HG03045 (cell line): ENCODE data around the gene SLC16A11.

Experiments
- ATAC-seq: cut with Tn5 transposase; IDR thresholded peaks from one replicate; pipeline ENCODE4 v1.9.1; 2021; ENCODE audit warnings: mild to moderate bottlenecking, moderate library complexity; ENCODE audit not compliant: unreplicated experiment

Gene SLC16A11

DNA sequence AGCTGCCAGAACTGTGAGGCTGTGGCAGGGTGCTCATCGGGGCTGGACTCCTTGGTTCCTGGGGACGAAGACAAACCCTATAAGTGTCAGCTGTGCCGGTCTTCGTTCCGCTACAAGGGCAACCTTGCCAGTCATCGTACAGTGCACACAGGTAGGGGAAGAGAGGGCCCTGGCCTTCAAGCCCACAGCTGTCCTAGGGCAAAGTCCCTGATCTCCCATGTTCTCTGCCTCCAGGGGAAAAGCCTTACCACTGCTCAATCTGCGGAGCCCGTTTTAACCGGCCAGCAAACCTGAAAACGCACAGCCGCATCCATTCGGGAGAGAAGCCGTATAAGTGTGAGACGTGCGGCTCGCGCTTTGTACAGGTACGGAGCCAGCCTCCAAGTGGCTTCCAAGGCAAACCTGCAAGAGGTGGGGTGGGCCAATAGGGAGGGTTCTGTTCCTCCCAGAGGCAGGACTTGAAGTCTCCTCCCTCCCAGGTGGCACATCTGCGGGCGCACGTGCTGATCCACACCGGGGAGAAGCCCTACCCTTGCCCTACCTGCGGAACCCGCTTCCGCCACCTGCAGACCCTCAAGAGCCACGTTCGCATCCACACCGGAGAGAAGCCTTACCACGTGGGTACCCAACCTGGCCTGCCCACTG lies 17.3 kb downstream of the SLC16A11 start:
- ATAC-seq = no peak

GRCh38 chr17:7025245-7025644 lies 18.6 kb downstream of the SLC16A11 start:
- ATAC-seq = no peak

- ATAC-seq = no peak
These were observed 19.5 kb downstream of the SLC16A11 start for GRCh38 chr17:7024402-7024785.

- ATAC-seq = no peak
These were observed 20.1 kb downstream of the SLC16A11 start for GRCh38 chr17:7023576-7024401.

- no peak for ATAC-seq
These were observed 20.9 kb downstream of the SLC16A11 start, which contains the start of gene BCL6B for GRCh38 chr17:7022781-7023571. BCL6B (plus strand) TSS chr17:7023050; CDS start chr17:7023672, 622 bp downstream.

GRCh38 chr17:7021993-7022778 lies 21.7 kb downstream of the SLC16A11 start:
- ATAC-seq = peak; percentile 71

- no peak for ATAC-seq
These were observed 22.8 kb downstream of the SLC16A11 start for GRCh38 chr17:7020894-7021664.

- ATAC-seq = no peak
These were observed 23.9 kb downstream of the SLC16A11 start for GRCh38 chr17:7019839-7020519.

- ATAC-seq = no peak
These were observed 24.5 kb downstream of the SLC16A11 start for GRCh38 chr17:7019367-7019766.

GRCh38 chr17:7018331-7018964 lies 25.4 kb downstream of the SLC16A11 start:
- ATAC-seq = no peak

DNA sequence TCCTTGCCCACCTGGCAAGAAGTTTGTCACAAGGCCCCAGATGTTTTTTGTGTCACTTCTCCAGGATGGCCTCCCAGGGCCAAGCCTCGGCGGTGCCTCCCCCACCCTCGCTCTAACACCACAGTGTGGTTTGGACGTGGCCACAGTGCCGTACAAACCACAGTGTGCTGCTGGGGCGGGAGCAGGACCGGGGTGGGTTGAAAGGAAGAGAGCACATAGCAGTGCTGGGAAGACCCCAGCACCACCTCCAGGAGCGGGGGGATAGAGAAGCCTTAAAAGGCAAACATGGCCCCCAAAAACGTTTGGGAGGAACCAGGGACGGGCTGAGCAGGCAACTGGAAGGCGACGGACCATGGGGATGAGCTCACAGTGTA lies 26.1 kb downstream of the SLC16A11 start:
- no peak for ATAC-seq

- no peak for ATAC-seq
These were observed 26.7 kb downstream of the SLC16A11 start for GRCh38 chr17:7016886-7017826.

- no peak for ATAC-seq
These were observed 27.5 kb downstream of the SLC16A11 start for GRCh38 chr17:7016418-7016817.

DNA sequence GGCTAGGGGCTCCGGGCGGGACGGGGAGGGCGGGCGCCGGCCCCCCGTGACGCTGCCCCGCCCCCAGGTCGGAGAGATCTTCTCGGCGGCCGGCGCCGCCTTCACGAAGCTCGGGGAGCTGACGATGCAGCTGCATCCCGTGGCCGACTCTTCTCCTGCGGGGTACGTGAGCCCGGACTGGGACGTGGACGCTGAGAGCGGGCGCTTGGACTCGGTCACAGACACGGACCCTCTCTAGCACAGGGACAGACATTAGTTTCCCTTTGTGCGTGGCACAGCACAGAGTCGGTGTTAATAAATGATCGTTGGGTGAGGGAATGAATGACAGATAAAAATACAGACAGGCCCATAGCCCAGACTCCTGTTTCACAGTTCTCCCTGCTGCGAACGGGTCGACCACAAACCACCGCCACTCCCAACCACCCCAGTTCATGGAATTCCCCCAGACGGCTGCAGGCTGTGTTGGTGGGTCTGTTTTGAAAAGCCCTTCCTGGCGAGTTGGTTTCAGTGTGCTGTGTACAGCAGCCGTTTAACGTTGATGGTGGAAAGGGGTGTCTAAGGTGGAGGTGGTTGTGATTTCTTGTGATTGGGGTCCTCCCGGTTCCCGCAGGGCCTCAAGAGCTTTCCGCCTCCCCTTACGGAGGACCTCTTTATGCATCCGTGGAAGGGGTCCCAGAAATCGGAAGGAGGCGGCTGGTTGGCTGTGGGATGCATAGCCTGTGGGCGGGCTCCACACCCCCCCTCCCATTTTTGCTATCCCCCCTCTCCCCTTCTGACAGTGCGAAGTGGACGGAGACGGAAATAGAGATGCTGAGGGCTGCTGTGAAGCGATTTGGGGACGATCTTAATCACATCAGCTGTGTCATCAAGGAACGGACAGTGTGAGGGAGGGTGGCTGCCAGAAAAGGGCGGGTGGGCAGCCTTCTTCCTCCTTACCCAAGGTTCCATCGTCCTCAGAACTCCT lies 28.6 kb downstream of the SLC16A11 start:
- ATAC-seq = peak; percentile 13

- ATAC-seq = peak; percentile 81
These were observed 29.5 kb downstream of the SLC16A11 start for GRCh38 chr17:7014261-7014994.

- no peak for ATAC-seq
These were observed 32.0 kb downstream of the SLC16A11 start for GRCh38 chr17:7011942-7012254.
